GM18499 (cell line): ENCODE data around the gene PTPN13.
"Not testable (repeated sequence)": the region's sequence is repeated elsewhere in the genome, so short reads cannot be mapped to it uniquely, and the experiment has no call there.

ENCODE experiments used
- ATAC-seq: cut with Tn5 transposase; IDR thresholded peaks from one replicate; pipeline ENCODE4 v1.9.1; 2021; ENCODE audit warnings: moderate number of reproducible peaks; ENCODE audit not compliant: insufficient read depth, unreplicated experiment

PTPN13 gene

GRCh38 chr4:86631166-86631565, 37.1 kb downstream of the PTPN13 start:
- ATAC-seq, result no peak

- ATAC-seq, result no peak
Observed at GRCh38 chr4:86633854-86634253, 39.7 kb downstream of the PTPN13 start.

GRCh38 chr4:86640469-86640868, 46.4 kb downstream of the PTPN13 start:
- no peak for ATAC-seq

- ATAC-seq, result no peak
Observed at GRCh38 chr4:86641516-86642090, 47.5 kb downstream of the PTPN13 start.

GRCh38 chr4:86644892-86645291, 50.8 kb downstream of the PTPN13 start:
- no peak for ATAC-seq

GRCh38 chr4:86652332-86652932, 58.3 kb downstream of the PTPN13 start:
- no peak for ATAC-seq

- no peak for ATAC-seq
Observed at GRCh38 chr4:86653237-86653865, 59.2 kb downstream of the PTPN13 start.

- not testable (repeated sequence) for ATAC-seq
Observed at GRCh38 chr4:86656781-86657180, 62.7 kb downstream of the PTPN13 start.

- ATAC-seq, result no peak
Observed at GRCh38 chr4:86657382-86657781, 63.3 kb downstream of the PTPN13 start.

- no peak for ATAC-seq
Observed at GRCh38 chr4:86657910-86658309, 63.8 kb downstream of the PTPN13 start.

- no peak for ATAC-seq
Observed at GRCh38 chr4:86660401-86660800, 66.3 kb downstream of the PTPN13 start.

- no peak for ATAC-seq
Observed at GRCh38 chr4:86661006-86661405, 66.9 kb downstream of the PTPN13 start.

GRCh38 chr4:86661418-86661817, 67.3 kb downstream of the PTPN13 start:
- no peak for ATAC-seq

- no peak for ATAC-seq
Observed at GRCh38 chr4:86664959-86665358, 70.8 kb downstream of the PTPN13 start.

- ATAC-seq, result no peak
Observed at GRCh38 chr4:86670298-86670697, 76.2 kb downstream of the PTPN13 start.

GRCh38 chr4:86670756-86671155, 76.6 kb downstream of the PTPN13 start:
- ATAC-seq, result no peak

GRCh38 chr4:86675548-86675947, 81.4 kb downstream of the PTPN13 start:
- no peak for ATAC-seq

GRCh38 chr4:86678796-86679195, 84.7 kb downstream of the PTPN13 start:
- no peak for ATAC-seq

- no peak for ATAC-seq
Observed at GRCh38 chr4:86679441-86679840, 85.3 kb downstream of the PTPN13 start.

- ATAC-seq, result no peak
Observed at GRCh38 chr4:86683167-86683566, 89.1 kb downstream of the PTPN13 start.

- ATAC-seq, result no peak
Observed at GRCh38 chr4:86683983-86684382, 89.9 kb downstream of the PTPN13 start.

- no peak for ATAC-seq
Observed at GRCh38 chr4:86685401-86685800, 91.3 kb downstream of the PTPN13 start.
